ENCODE measurements around the gene METTL16.

Gene METTL16

GRCh38 chr17:2378905-2379304 is 132.8 kb downstream of the METTL16 start:
- DNase-seq: no peak

DNA sequence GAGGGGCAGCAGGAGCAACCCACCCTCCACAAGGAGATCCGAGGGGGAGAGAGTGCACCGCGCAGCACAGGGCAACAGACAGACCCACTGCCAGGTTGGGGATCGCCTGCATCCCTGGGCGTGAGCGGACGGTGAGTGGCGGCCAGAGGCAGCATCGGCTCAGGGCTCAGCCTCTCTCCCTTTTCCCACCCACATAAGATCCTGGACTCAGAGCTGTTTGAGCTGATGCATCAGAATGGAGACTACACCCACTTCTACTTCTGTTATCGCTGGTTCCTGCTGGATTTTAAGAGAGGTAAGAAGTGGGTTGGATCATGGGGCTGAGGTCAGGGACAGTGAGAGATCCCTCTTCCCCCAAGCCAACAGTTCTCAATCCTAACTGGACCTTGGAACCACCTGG is 134.0 kb downstream of the METTL16 start:
- DNase-seq: no peak

- DNase-seq: no peak
These were observed 135.6 kb downstream of the METTL16 start for GRCh38 chr17:2376107-2376506.

GRCh38 chr17:2375406-2375805 is 136.3 kb downstream of the METTL16 start:
- no peak for DNase-seq

DNA sequence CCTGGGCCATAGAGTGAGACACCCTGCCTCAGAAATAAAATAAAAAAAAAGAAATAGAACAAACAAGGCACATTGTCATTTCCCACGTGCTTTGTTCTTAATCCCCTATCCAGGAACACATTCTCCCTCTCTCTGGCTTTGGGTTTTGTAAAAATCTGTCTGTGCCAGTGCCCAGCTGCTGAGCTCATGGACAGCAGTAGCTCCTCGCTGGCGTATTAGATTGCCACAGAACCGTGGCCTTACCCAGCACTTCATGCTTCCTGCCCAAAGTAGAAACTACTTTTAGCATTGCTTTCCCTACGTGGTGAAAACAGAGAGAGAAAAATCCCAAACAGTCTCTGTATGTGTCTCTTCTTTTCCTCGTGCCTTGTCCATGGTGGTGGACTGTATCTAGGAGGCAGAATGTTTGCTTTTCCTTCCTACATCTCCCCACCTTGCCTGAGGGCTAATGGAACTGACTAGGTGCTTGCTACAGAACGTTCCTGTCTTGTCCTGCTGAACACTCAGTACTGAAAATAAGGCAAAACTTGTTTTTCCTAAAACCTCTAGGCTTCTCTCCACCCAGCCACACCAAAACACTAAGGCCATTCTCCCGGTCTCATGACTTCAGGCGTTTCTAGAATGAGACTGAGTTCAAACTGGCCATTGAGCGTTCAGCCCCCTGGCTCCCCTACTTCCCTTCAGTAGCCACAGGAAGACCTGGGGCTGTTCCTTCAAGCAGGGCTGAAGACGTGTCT is 137.0 kb downstream of the METTL16 start:
- DNase-seq: no peak

DNA sequence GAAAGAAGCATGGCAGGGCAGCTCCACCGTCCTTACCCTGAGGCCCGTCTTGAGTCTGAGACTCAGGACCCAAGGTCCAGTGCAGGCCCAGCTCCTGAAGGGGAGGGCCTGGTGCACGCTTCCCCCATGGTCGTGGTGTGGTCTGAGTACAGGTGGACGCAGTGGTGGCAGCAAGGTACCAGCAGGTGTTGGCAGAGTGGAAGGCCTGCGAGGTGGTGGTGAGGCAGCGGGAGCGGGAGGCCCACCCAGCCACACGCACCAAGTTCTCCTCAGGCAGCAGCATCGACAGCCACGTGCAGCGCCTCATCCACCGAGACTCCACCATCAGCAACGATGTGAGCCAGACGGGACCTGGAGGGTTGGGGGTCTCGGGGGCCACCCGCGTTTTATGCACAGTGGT is 138.5 kb downstream of the METTL16 start:
- no peak for DNase-seq

DNA sequence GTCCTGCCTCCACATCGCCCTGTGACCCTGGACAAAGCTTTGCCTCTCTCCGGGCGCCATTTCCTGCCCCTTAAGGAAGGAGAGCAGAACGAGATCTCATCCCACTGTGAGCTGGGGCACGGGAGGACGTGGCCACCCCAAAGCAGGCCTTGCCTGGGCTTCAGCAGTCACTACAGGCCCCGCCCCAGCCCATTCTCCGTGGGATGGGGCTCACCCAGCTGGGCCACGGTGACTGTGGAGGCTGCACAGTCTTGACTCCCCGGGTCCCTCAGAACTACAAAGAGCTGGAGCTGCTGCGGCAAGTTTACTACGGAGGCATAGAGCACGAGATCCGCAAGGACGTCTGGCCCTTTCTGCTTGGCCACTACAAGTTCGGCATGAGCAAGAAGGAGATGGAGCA is 139.0 kb downstream of the METTL16 start:
- no peak for DNase-seq

GRCh38 chr17:2372180-2372579 is 139.5 kb downstream of the METTL16 start:
- DNase-seq: no peak

DNA sequence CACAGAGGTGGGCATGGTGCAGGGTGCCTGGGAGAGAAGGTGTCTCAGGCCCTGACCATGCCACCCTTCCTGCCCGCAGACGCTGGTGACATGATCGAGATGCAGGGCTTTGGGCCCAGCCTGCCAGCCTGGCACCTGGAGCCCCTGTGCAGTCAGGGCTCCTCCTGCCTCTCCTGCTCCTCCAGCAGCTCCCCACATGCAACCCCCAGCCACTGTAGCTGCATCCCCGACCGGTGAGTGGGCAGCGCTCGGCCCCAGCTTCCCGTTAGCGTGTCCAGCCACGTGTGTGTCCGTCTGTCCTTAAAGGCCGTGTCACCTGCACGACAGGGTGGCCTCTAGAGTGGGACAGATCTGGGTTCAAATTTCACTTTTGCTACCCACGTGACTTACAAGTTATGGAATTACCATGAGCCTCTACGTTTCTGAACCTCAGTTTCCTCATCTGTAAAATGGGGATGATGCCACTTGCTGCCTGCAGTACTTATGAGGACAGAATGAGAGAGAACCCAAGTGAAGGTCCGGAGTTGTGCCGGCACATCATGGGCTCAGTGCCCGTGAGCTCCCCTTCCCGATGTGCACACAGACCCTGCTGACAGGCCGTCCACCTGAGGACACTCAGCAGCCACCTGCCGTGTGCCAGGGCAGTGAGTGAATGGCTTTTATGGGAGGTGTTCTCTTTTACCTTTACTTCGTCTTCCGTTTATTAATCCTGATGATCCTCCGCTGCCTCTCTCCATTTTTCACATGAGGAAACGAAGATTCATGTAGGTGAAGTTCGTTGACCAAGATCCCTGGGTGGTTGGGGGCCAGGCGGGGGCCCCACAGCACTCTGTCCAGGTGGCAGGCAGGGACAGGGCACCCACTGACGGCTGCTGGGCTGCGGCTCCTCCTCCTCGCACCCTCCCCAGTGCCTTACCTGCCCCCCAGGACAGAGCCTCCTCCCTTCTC is 140.2 kb downstream of the METTL16 start:
- no peak for DNase-seq

DNA sequence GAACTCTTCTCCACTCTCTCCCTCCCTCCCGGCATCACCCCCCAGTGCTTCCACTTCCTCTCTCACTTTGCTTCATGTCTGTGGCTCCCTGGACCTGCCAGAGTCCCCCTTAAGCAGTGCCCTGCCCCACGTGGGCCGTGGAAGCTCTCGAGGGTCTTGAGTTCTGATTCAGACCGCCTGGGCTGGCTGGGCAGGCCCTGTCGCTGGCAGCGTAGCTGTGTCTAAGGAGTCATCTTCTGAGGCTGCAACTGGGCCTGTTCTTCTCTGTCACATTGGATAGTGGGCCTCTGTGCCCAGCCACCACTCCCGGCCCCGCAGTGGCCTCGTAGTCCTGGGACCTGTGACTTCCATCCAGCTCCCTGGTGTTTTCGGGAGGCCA is 141.5 kb downstream of the METTL16 start:
- no peak for DNase-seq

DNA sequence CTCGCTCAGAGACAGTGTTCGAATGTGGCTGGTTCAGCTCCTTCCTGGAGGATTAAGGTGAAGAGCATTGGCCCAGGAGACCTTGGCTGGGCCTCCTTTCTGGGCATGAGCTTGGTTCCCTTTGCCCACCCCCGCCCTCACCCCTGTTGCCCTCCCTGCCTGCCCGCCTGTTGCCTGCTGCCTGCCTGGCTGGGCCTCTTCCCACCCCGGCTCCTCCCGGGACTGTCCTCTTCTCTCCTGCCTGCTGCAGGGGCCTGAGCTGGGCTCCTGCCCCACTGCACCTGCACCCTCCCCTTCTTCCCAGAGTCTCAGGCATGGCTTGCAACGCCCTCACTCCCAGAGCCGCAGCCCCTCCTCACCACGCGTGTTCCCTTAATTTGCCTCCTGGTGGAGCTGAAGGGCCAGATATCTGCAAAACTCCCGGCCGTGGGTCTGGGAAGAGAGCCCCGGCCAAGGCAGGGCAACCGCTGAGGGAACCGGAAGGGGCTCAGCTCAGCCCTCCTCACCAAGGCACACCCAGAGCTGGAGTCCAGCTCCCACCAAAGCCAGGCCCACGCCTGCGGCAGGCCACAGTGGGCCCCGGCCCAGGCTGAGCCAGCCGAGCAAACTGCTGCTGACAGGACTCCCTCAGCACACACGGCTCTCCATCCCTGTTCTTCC is 142.0 kb downstream of the METTL16 start:
- DNase-seq: no peak

DNA sequence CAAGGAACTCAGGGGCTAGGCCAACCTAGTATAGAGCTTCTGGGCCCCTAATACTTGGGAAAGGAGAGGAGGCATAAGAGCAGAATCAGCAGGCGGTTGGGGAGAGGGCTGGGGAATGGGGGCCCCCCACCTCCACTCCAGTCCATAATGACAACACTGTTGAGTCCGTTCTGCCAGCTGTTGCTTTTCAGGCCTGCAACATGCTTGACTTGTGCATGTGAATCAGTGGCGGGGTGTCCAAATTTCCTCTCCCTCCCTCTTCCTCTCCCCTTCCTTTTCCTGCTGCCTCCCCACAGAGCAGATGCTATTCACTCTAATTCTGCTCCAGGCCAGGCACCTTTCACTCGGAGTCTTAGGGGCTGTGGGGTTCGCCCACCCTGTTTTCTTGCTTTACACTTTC is 142.6 kb downstream of the METTL16 start:
- no peak for DNase-seq

DNA sequence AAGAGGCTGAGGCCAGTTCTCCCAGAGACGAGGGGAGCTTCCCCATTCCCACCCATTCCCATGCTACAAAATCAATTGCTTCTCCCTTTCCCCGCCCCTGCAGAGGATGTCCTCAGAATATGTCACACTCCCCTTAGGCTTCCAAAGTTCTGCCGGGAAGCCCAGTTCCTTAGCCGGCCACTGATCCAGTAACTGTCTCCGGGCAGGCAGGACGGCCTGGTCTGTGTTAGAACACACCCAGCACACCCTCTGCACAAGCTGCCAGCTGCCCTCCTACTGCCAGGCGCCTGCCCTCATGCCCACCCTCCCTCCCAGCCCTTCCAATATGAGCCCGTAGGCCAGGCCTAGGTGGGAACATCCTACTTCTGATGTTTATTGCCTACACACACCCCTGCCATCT is 143.3 kb downstream of the METTL16 start:
- DNase-seq: no peak

DNA sequence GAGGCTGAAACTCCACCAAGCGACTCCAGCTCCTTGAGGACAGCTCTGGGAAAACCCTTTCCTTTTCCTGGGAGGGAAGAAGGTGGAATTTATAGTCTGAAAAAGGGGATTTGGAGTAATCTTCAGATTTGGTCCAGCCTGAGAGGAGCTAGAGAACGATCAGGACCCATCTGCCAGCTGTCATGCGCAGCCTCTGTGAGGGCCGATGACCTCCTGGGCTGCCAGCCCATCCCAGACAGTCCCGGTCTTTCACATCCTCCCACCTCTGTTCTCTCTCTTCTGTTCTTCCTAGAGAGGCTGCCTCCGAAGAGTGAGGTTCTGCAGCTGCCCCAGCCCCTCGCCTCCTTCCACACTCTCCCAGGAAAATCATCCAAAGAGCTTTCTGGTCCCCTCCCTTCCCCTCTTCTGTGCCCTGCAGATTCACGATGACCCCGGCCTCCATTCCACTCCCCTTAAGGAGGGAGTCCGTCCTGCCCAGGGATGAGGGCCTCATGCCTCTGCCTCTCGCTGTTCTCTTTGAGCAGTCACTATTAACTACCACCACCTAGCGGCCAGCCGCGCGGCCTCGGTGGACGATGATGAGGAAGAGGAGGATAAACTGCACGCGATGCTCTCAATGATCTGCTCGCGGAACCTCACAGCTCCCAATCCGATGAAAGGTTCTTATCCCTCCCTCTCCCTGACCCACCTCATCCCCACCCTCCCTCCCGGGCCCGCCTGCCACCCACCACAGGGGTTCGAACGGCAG is 144.8 kb downstream of the METTL16 start:
- no peak for DNase-seq
